Endothelial cell of umbilical vein (primary cell): ENCODE results near the gene HPCAL4. TPM values are rescaled to one million over a fixed set of nuclear protein-coding genes. Genes with fewer than 3 reads are reported as not detected.

Experiments used
- BruUV-seq: library from RNA; stranded (reverse); fragments of 400-500 nt; replicated peaks from 2 replicates; lab custom pipeline; 2021; lab: Mats Ljungman, UMichigan
- CTCF ChIA-PET: fragments of 300-600, 350-600 bp; sonication (Branson Sonifier 250); formaldehyde crosslinking; loops from one replicate; lab custom pipeline; 2021; ENCODE audit warnings: antibody characterized with exemption, inconsistent platforms; lab: Charles Lee
- POLR2A ChIA-PET: fragments of 300-600, 350-600 bp; sonication (Branson Sonifier 250); formaldehyde crosslinking; loops from one replicate; lab custom pipeline; 2021; ENCODE audit warnings: antibody characterized with exemption, inconsistent platforms; lab: Charles Lee
- DNase-seq: peaks from one replicate; pipeline ENCODE4 v3.0.0-alpha.2; 2011; ENCODE audit warnings: low read depth, low spot score
- FAIRE-seq: peaks from 2 replicates; lab custom pipeline; 2011; peaks lifted over from hg19 to GRCh38; lab: Jason Lieb, UNC
- H2AFZ ChIP-seq: 2 replicates; pipeline ENCODE4 v1.6.0; 2012; ENCODE audit warnings: low read depth, low read length, control low read depth, inconsistent platforms
- H3K27ac ChIP-seq: 2 replicates; pipeline ENCODE4 v1.5.1; 2011; ENCODE audit warnings: low read depth, mild to moderate bottlenecking, control low read depth, low read length, moderate library complexity; ENCODE audit not compliant: insufficient read depth
- H3K27me3 ChIP-seq, 2 experiments: 2 replicates each; pipeline versions ENCODE4 v1.6.0 to v1.6.1; 2011; ENCODE audit warnings: low read length in 2 of 2, mixed read lengths in 1 of 2; ENCODE audit not compliant: control insufficient read depth in 2 of 2, insufficient read depth in 2 of 2
- H3K36me3 ChIP-seq, 2 experiments: 2 replicates in 1 of 2; 3 replicates in 1 of 2; pipeline ENCODE4 v1.5.1; 2011; ENCODE audit warnings: low read length in 2 of 2, mild to moderate bottlenecking in 1 of 2, moderate library complexity in 1 of 2; ENCODE audit not compliant: control insufficient read depth in 2 of 2, insufficient read depth in 2 of 2; ENCODE audit errors: extremely low read depth in 1 of 2
- H3K4me1 ChIP-seq: 3 replicates; pipeline ENCODE4 v1.5.1; 2011; ENCODE audit warnings: mild to moderate bottlenecking, low read length; ENCODE audit not compliant: control insufficient read depth, insufficient read depth; ENCODE audit errors: extremely low read depth
- H3K4me2 ChIP-seq: 2 replicates; pipeline ENCODE4 v1.6.1; 2011; ENCODE audit warnings: low read length, control low read depth, mixed read lengths; ENCODE audit not compliant: insufficient read depth
- H3K4me3 ChIP-seq, 3 experiments: fragments of 200-600 bp in 1 of 3; sonication (generic), shearing (Covaris generic) in 1 of 3; replicated peaks in 1 of 3; 2 replicates each; pipeline ENCODE4 v1.5.1; 2011 to 2016; ENCODE audit warnings: control low read depth in 3 of 3, low read length in 3 of 3, mild to moderate bottlenecking in 2 of 3, inconsistent platforms in 1 of 3, low read depth in 1 of 3, moderate library complexity in 1 of 3; ENCODE audit not compliant: insufficient read depth in 1 of 3
- H3K79me2 ChIP-seq: 2 replicates; pipeline ENCODE4 v1.6.0; 2012; ENCODE audit warnings: low read length, inconsistent platforms; ENCODE audit not compliant: control insufficient read depth, insufficient read depth
- H3K9ac ChIP-seq: replicated peaks from 2 replicates; pipeline ENCODE3; 2011; ENCODE audit warnings: low read length, control low read depth; ENCODE audit not compliant: insufficient read depth; ENCODE audit errors: extremely low read depth
- H3K9me1 ChIP-seq: replicated peaks from 3 replicates; pipeline ENCODE4 v1.6.0; 2011; ENCODE audit warnings: mild to moderate bottlenecking, low read length; ENCODE audit not compliant: control insufficient read depth, insufficient read depth; ENCODE audit errors: extremely low read depth
- H3K9me3 ChIP-seq: replicated peaks from 2 replicates; pipeline ENCODE4 v1.5.1; 2012; ENCODE audit warnings: low read length, inconsistent platforms; ENCODE audit not compliant: control insufficient read depth, insufficient read depth
- H4K20me1 ChIP-seq: replicated peaks from 2 replicates; pipeline ENCODE3; 2011; ENCODE audit warnings: mild to moderate bottlenecking, low read length; ENCODE audit not compliant: control insufficient read depth, insufficient read depth; ENCODE audit errors: extremely low read depth
- EZH2 ChIP-seq: IDR thresholded peaks from 2 replicates; pipeline ENCODE4 v1.6.1; 2012; ENCODE audit warnings: borderline replicate concordance, low read depth, mild to moderate bottlenecking, moderate library complexity, low read length, inconsistent platforms; ENCODE audit not compliant: severe bottlenecking
- FOS ChIP-seq: IDR thresholded peaks from 2 replicates; pipeline ENCODE4 v1.6.1; 2011; ENCODE audit warnings: mild to moderate bottlenecking, low read length, moderate library complexity, borderline replicate concordance; ENCODE audit not compliant: insufficient read depth
- GATA2 ChIP-seq: IDR thresholded peaks from 2 replicates; pipeline ENCODE4 v1.7.0; 2011; ENCODE audit warnings: low read depth, mild to moderate bottlenecking, moderate library complexity, mixed read lengths, low read length; ENCODE audit not compliant: insufficient read length, insufficient read depth
- JUN ChIP-seq: IDR thresholded peaks from 2 replicates; pipeline ENCODE4 v1.6.1; 2011; ENCODE audit warnings: borderline replicate concordance, low read depth; ENCODE audit not compliant: insufficient read length, insufficient read depth
- MYC ChIP-seq: IDR thresholded peaks from one replicate; pipeline ENCODE4 v1.6.1; 2011; ENCODE audit warnings: mild to moderate bottlenecking, low read depth, low read length
- POLR2A ChIP-seq: IDR thresholded peaks from 2 replicates; pipeline ENCODE4 v1.6.1; 2012; ENCODE audit warnings: low read depth, mild to moderate bottlenecking, control low read depth, low read length
- POLR2AphosphoS5 ChIP-seq: IDR thresholded peaks from 2 replicates; pipeline ENCODE4 v1.6.1; 2012; ENCODE audit warnings: low read depth, mild to moderate bottlenecking, control low read depth, low read length, moderate library complexity; ENCODE audit not compliant: insufficient read depth
- dilution Hi-C: fragments of 300-500 bp; cut with MboI; formaldehyde crosslinking; loops from one replicate; pipeline ENCODE4 v1.15.0; 2019; ENCODE audit warnings: low sequenced_read_pairs; ENCODE audit not compliant: extremely low pct_ligation_motif_present
- intact Hi-C: fragments of 100-400 bp; cut with micrococcal nuclease; formaldehyde crosslinking; loops from one replicate; pipeline ENCODE4 v1.10.0; 2022
- polyA plus RNA-seq, 4 experiments: library from polyadenylated mRNA; depleted of rRNA in 3 of 4; stranded (reverse) in 3 of 4; unstranded in 1 of 4; fragments of >200 nt; gene quantifications; 2 replicates each; pipeline versions ENCODE4 v1.2.1 to v1.2.3, GENCODE V29; 2011 to 2012; ENCODE audit warnings: missing spikeins in 1 of 4
- total RNA-seq: library from RNA; stranded (reverse); gene quantifications from 2 replicates; pipeline ENCODE4 v1.2.3, GENCODE V29; 2021
- TF ChIP-seq, protein P1 (sequence below), 2 donors: IDR thresholded peaks; 1 replicate in 1 of 2; 2 replicates in 1 of 2; pipeline ENCODE4 v1.5.1; 2011; ENCODE audit warnings: low read length in 2 of 2, mild to moderate bottlenecking in 2 of 2, moderate library complexity in 2 of 2, control low read depth in 1 of 2, inconsistent platforms in 1 of 2, low read depth in 1 of 2; ENCODE audit not compliant: insufficient read depth in 1 of 2; ENCODE audit errors: extremely low read depth in 1 of 2
- TF ChIP-seq, protein P2 (sequence below): IDR thresholded peaks from 2 replicates; pipeline ENCODE4 v1.6.1; 2011; ENCODE audit not compliant: insufficient read depth, insufficient read length

HPCAL4 gene
- total and polyA plus RNA-seq, 2 donors (not counting 3 experiments of a cell fraction or from before 2014, with no cell fraction given) = not detected

DNA sequence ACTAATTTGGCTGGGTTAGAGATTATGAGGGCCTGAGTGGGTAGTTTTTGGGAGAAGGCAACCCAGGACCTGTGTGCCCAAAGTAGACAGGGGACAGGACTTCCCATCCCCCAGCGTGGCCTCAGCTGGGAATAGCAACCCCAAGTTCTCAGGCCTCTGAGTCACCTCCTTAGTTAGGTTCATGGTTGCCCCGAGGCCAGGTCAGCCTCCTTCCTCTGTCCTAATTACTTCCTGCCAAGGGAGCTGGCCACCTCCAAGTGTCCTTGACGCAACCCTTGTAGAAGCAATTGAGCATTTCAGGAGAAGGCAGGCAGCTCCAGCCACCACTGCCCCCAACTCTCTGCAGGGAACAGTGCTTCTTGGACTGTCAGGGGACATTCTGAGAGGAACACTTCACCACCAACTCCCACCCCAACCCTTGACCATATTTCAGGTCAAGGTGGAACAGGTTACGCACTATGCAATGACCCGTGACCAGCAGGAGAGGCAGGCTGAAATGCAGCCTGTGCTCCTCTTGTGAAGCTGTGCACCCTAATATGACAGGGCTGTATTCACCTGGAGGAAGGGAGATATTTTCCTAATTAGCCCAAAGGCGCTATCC, 14.2 kb downstream of the HPCAL4 start:
- no peaks in the 10 kb centered on the region for H3K79me2 ChIP-seq
- no peaks in the 10 kb centered on the region for H3K36me3 ChIP-seq
- TF ChIP-seq POLR2A (no peak), MYC (no peak), GATA2 (no peak)
- no peak overlapping the region for H3K4me2 ChIP-seq
- no peaks in the 10 kb centered on the region for H3K9me3 ChIP-seq
- H3K4me3 ChIP-seq = no peak overlapping the region
- no TSS peak for BruUV-seq
- no peak for FAIRE-seq
- no peaks in the 10 kb centered on the region for H4K20me1 ChIP-seq
- CTCF ChIA-PET = interaction anchor here (1.3 to 2.2 kb wide), 4 partner anchors 8 to 70 kb away, joined by 3 to 6 read pairs (median 5); no protein-coding TSS in a partner anchor
- dilution Hi-C loops = no loop called here
- no peak overlapping the region for H3K27ac ChIP-seq
- no peaks in the 10 kb centered on the region for H3K9me1 ChIP-seq
- H3K9ac ChIP-seq = no peak overlapping the region
- no peak for DNase-seq
- H3K27me3 ChIP-seq = peaks cover 32 to 42% of the 10 kb centered on the region in 2 experiments
- no peak overlapping the region for H2AFZ ChIP-seq
- POLR2A ChIA-PET = no interaction called here
- intact Hi-C loops = no loop called here
- H3K4me1 ChIP-seq = no peaks in the 10 kb centered on the region

- peaks cover 32 to 44% of the 10 kb centered on the region in 2 experiments for H3K27me3 ChIP-seq
These were observed 16.0 kb downstream of the HPCAL4 start for GRCh38 chr1:39675220-39675619.

More at GRCh38 chr1:39675220-39675619, 16.0 kb downstream of the HPCAL4 start:
- intact Hi-C loops (no loop called here), dilution Hi-C loops (no loop called here)
- Histone ChIP-seq H3K27ac (no peak overlapping the region), H3K4me1 (no peaks in the 10 kb centered on the region), H3K9me3 (no peaks in the 10 kb centered on the region), H3K79me2 (no peaks in the 10 kb centered on the region), H4K20me1 (no peaks in the 10 kb centered on the region), H3K4me2 (no peak overlapping the region), H3K4me3 (no peak overlapping the region), H2AFZ (no peak overlapping the region), H3K9me1 (no peaks in the 10 kb centered on the region), H3K9ac (no peak overlapping the region), H3K36me3 (no peaks in the 10 kb centered on the region)
- no TSS peak for BruUV-seq
- TF ChIP-seq, protein P1, sequence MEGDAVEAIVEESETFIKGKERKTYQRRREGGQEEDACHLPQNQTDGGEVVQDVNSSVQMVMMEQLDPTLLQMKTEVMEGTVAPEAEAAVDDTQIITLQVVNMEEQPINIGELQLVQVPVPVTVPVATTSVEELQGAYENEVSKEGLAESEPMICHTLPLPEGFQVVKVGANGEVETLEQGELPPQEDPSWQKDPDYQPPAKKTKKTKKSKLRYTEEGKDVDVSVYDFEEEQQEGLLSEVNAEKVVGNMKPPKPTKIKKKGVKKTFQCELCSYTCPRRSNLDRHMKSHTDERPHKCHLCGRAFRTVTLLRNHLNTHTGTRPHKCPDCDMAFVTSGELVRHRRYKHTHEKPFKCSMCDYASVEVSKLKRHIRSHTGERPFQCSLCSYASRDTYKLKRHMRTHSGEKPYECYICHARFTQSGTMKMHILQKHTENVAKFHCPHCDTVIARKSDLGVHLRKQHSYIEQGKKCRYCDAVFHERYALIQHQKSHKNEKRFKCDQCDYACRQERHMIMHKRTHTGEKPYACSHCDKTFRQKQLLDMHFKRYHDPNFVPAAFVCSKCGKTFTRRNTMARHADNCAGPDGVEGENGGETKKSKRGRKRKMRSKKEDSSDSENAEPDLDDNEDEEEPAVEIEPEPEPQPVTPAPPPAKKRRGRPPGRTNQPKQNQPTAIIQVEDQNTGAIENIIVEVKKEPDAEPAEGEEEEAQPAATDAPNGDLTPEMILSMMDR (IDR thresholded peaks at IDR 0.05; ENCODE audit: extremely low read depth in 1 of 2, insufficient read depth in 1 of 2, low read depth in 1 of 2, low read length in 2 of 2) = no peak
- TF ChIP-seq POLR2AphosphoS5 (no peak), JUN (no peak), EZH2 (no peak), MYC (no peak), FOS (no peak), POLR2A (no peak), GATA2 (no peak)
- TF ChIP-seq, protein P2, sequence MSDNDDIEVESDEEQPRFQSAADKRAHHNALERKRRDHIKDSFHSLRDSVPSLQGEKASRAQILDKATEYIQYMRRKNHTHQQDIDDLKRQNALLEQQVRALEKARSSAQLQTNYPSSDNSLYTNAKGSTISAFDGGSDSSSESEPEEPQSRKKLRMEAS = no peak
- POLR2A ChIA-PET = no interaction called here
- no peak for DNase-seq
- FAIRE-seq = no peak
- CTCF ChIA-PET = interaction anchor here (0.7 to 9.8 kb wide), 3 partner anchors 15 to 69 kb away, joined by 3 to 113 read pairs (median 3); no protein-coding TSS in a partner anchor
